Stimulated activated naive CD8-positive, alpha-beta T cell treated with anti-CD3 and anti-CD28 coated beads, Interleukin-15, Interleukin-2, amounts not matched to agents 100 ng/mL and 50 ng/mL, for 24 hours (primary cell): ENCODE measurements around the gene YWHAB.

Experiments used
- H3K27ac Mint-ChIP-seq: one replicate; pipeline ENCODE4 v1.8.0; 2021; ENCODE audit warnings: mild to moderate bottlenecking, mixed read lengths
- H3K27me3 Mint-ChIP-seq: one replicate; pipeline ENCODE4 v1.8.0; 2021; ENCODE audit warnings: mixed read lengths
- H3K36me3 Mint-ChIP-seq: one replicate; pipeline ENCODE4 v1.8.0; 2021; ENCODE audit warnings: low read depth, mixed read lengths
- H3K4me1 Mint-ChIP-seq: one replicate; pipeline ENCODE4 v1.8.0; 2021; ENCODE audit warnings: low read depth, mixed read lengths
- H3K4me3 Mint-ChIP-seq: one replicate; pipeline ENCODE4 v1.8.0; 2021; ENCODE audit warnings: mild to moderate bottlenecking, mixed read lengths
- H3K9me3 Mint-ChIP-seq: one replicate; pipeline ENCODE4 v1.8.0; 2021; ENCODE audit warnings: mixed read lengths

The YWHAB gene

DNA sequence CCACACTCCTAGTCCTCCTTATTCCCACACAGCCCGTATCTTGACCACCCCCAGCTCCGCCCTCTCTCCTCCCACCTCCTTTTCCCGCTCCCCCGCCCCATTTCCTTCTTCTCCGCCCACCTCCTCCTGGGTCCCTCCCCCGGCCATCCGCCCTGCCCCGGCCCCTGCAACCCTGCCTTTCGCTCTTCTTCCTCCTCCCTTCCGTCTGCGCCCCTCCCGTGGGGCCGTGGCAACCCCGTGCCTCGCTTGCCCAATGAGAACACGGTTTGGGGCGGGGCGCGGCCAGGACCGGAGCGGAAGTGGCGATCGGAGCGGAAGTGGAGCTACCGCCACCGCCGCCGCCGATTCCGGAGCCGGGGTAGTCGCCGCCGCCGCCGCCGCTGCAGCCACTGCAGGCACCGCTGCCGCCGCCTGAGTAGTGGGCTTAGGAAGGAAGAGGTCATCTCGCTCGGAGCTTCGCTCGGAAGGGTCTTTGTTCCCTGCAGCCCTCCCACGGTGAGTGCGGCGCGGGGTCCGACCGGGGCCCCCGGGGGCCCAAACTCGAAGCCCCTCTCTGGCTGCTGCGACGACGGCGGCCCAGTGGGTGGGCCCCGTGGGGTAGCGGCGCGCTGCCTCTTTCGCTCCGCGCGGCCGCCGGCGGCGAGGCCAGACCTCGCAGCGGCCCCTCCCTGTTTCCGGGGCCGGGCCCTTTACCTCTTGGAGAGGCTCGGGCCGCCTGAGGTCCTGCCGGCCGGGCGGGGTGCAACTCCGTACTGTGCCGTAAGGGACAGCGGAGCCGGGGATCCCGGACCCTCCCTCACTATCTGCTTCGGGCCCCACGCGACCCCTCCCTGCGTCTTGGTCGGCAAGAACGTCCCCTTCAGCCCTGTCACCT lies at the start of gene YWHAB:
Gene YWHAB, plus strand, starts transcription at position 314 of the 874 bp plus-strand sequence. CDS start 15,829 bp downstream, outside the sequence.
- Mint-ChIP-seq H3K36me3 (peaks cover 25% of the 10 kb centered on the region), H3K4me1 (peaks cover 48% of the 10 kb centered on the region), H3K9me3 (no peaks in the 10 kb centered on the region), H3K27ac (peak within 1 kb of the TSS; percentile 93), H3K4me3 (peak within 1 kb of the TSS; percentile 96), H3K27me3 (no peaks in the 10 kb centered on the region)

DNA sequence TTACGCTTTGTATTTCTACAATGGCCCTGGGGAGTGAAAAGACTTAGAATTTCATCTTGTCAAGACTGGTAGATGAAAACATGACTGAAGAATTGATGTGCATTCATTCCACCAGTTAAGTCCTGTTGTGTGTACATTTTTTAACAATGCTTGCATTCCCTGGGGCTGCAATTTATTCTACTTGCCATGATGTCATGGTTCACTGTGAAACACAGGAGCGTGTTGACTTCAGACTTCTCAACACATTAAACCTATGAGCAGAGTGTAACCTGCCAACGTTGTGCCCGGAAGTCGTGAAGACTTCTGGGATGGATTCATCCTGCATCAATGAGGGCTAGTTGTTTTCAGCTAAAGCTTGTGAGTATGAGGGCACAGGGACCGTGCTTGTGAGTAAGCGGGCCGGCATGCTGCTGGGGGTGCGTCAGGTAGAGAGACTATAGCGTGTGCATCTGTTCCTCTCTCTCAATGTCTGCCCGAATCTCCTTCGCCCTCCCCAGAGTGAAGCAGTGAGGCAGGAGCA lies 48.8 kb upstream of the YWHAB start:
- Mint-ChIP-seq H3K9me3 (peaks cover 3% of the 10 kb centered on the region), H3K27ac (no peak overlapping the region), H3K4me1 (peaks cover 7% of the 10 kb centered on the region), H3K36me3 (no peaks in the 10 kb centered on the region), H3K4me3 (no peak overlapping the region), H3K27me3 (peaks cover 13% of the 10 kb centered on the region)

DNA sequence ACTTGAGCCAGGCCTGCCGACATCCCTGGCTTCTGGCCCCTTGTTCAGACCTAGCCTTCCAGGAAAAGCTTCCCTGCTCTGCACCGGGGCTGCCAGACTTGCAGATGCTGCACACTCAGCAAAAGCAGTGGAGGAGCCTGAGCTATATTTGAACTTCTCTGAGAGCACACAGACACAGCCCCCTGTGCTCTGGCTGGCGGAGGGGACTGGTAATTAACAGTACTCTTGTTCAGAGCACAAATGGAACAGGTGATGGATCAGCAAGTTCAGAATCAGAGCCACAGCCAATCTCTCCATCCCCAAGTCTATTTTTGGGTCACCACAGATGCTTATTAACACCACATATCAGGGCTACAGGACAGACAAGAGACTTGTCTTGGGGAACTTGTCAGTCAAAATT lies 47.6 kb upstream of the YWHAB start:
- Mint-ChIP-seq H3K27me3 (peaks cover 12% of the 10 kb centered on the region), H3K27ac (no peak overlapping the region), H3K4me1 (peaks cover 7% of the 10 kb centered on the region), H3K9me3 (peaks cover 3% of the 10 kb centered on the region), H3K4me3 (no peak overlapping the region), H3K36me3 (no peaks in the 10 kb centered on the region)

DNA sequence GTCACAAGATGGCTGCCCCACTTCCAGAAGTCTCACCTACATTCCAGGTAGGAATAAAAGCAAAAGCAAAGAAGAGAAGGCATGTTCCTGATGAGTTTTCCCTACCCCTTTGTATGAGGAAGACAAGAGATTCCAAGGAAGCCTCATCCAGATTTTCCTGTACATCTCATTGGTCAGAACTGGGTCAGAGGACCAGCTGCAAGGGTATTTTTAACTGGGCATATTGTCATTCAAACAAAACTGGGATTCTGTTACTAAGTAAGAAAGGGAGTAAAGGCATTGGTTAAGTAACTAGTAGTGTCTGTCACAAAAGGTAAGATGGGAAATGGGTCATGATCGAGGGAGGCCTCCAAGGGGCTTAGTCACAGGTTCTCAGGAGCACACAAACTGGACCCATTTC lies 47.0 kb upstream of the YWHAB start:
- Mint-ChIP-seq H3K27me3 (peaks cover 15% of the 10 kb centered on the region), H3K4me3 (no peak overlapping the region), H3K4me1 (peaks cover 7% of the 10 kb centered on the region), H3K9me3 (peaks cover 3% of the 10 kb centered on the region), H3K36me3 (no peaks in the 10 kb centered on the region), H3K27ac (no peak overlapping the region)

DNA sequence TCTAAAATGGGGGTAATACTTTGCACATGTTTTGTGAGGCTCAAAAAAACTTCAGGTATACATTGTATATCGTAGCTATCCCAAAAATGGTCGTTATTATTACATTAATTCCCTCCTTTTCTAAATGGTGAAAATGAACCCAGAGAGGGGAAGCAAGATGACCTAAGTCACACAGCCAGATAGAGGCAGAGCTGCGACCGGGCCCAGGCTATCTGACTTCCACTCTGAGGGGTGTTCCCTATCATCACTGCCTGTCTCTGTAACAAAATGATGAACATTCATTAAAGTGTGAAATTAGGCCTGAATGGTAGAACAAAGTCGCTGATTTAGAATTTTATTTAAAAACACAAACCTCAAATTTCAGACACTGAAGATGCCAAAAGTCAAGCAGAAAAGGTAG lies 46.0 kb upstream of the YWHAB start:
- Mint-ChIP-seq H3K4me3 (no peak overlapping the region), H3K36me3 (no peaks in the 10 kb centered on the region), H3K27me3 (peaks cover 15% of the 10 kb centered on the region), H3K9me3 (peaks cover 3% of the 10 kb centered on the region), H3K27ac (no peak overlapping the region), H3K4me1 (peaks cover 6% of the 10 kb centered on the region)

DNA sequence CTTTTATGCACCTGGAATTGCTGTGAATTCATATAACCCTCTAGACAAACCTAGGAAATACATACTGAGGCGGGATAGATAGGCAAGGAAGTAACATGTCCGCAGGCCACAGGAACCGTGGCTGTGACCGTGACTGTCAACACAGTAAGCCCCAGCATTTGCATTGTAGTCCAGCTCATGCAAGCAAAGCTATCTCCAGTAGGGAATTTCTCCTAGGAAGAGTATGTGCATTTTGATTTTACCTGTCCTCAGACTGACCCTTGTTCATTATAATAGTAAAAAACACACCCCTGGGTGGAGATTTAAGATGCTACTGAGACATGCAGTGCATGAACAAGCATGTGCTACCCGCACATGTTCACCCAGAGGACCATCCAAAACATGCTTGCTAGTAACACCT lies 44.7 kb upstream of the YWHAB start:
- H3K4me1 Mint-ChIP-seq = no peaks in the 10 kb centered on the region
- H3K9me3 Mint-ChIP-seq = peaks cover 3% of the 10 kb centered on the region
- H3K36me3 Mint-ChIP-seq = no peaks in the 10 kb centered on the region
- H3K27me3 Mint-ChIP-seq = peaks cover 15% of the 10 kb centered on the region
- no peak overlapping the region for H3K4me3 Mint-ChIP-seq
- no peak overlapping the region for H3K27ac Mint-ChIP-seq

DNA sequence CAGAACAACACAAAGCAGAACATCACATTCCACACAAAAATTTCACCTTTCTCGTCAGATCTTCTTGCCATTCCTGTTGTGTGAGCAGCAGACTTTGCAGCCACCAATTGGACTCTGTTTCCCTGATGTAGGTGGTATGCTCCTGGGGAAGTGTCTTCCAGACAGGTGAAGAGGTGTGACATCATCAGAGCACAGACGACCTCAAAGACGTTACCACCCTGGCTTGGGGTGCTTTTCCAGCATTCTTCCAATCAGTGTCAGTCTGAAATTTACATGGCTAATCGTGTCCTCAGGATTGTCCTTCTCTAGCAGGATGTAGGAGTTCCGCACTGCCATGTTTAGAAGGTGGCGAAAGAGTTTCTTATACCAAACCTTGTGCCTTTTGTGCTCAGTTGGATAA lies 43.5 kb upstream of the YWHAB start:
- no peaks in the 10 kb centered on the region for H3K4me1 Mint-ChIP-seq
- H3K36me3 Mint-ChIP-seq = no peaks in the 10 kb centered on the region
- H3K27ac Mint-ChIP-seq = no peak overlapping the region

DNA sequence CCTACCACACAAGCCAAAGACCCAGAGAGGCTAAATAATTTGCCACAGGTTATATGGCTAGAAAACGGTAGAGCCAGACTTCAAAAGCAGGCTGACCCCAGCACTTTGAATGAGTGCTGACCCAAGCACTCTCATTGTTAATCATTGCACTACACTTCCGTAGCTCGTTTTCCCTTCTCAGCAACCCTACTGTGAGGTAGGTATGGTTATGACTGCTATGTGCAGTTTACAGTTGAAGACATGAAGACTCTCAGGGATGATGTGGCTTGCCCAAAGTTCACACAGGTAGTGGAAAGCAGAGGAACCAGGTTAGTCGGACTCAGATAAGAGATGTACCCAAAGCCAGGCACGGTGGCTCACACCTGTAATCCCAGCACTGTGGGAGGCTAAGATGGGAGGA lies 41.6 kb upstream of the YWHAB start:
- Mint-ChIP-seq H3K9me3 (peaks cover 3% of the 10 kb centered on the region), H3K4me1 (no peaks in the 10 kb centered on the region), H3K36me3 (no peaks in the 10 kb centered on the region), H3K27ac (no peak overlapping the region), H3K4me3 (no peak overlapping the region), H3K27me3 (peaks cover 15% of the 10 kb centered on the region)

More for the DNA sequence above, 43.5 kb upstream of the YWHAB start:
- Mint-ChIP-seq H3K27me3 (peaks cover 15% of the 10 kb centered on the region), H3K9me3 (peaks cover 3% of the 10 kb centered on the region), H3K4me3 (no peak overlapping the region)

DNA sequence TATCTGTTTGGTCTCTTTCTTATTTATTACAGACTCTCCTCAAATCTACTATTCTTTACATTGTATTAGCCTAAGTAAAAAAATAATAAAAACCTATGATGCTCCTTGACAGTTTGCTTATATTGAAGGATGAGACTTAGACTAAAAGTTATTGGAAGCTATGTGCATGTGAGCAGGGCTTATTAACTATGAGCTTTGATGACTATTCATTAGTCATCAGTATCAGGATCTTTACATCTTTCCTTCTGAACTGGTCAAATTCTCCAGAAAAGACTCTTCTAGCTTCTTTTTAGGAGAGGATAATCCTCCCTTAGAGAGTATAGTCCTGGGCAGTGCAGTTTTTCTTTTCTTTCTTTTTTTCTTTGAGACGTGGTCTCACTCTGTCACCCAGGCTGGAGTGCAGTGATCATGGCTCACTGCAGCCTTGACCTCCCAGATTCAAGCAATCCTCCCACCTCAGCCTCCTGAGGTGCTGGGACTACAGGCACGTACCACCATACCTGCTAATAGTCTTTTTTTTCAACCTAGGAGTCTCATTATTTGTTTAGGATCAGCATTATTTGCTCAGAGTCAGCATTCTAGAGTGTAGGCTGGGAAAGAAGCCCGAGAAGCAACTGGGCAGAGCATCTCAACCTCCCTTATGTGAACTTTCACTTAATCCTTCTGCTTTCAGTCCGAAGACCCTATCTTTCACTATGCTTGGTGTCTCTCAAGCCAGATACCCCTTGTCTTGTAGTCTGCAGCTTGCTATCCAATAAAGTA lies 37.1 kb upstream of the YWHAB start:
- Mint-ChIP-seq H3K27me3 (no peaks in the 10 kb centered on the region), H3K4me1 (no peaks in the 10 kb centered on the region), H3K9me3 (no peaks in the 10 kb centered on the region), H3K36me3 (no peaks in the 10 kb centered on the region), H3K27ac (no peak overlapping the region), H3K4me3 (no peak overlapping the region)

DNA sequence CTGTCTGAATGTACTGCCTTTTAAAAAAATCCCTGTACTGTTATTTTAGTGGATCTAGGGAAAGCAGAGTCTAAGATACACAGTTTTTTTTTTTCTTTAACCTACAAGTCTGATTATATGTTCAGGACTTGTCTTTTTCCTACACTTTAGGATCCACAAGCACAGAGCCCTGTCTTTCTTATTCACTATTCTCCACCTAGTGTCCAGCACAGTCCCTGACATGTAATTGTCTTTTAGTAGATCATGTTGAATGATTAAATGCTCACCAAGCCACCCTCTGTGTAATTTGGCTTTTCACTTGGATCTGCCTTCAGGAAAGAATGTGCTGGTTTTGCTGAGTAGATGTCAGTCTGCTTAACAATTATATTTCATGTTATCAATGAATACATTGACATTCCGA lies 35.8 kb upstream of the YWHAB start:
- Mint-ChIP-seq H3K4me1 (no peaks in the 10 kb centered on the region), H3K9me3 (no peaks in the 10 kb centered on the region), H3K27me3 (no peaks in the 10 kb centered on the region), H3K27ac (no peak overlapping the region), H3K36me3 (no peaks in the 10 kb centered on the region), H3K4me3 (no peak overlapping the region)

DNA sequence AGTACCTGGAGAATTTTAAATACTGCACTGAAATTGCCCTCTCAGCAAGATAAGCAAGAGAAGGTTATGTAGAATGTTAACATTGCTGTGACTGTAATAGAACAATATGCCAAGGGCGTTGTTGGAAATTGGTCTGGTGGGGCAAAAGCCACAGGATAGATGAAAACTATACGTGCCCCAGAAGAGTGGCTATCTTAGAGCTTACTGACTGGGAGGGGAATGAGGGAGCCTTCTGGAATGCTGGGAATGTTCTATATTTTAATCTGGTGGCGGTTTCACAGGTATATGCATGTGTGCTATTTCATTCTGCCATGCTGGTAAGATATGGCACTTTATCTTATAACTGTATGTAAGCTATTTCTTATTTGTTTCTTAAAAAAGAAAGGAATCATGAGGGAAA lies 35.2 kb upstream of the YWHAB start:
- H3K4me1 Mint-ChIP-seq = no peaks in the 10 kb centered on the region
- H3K4me3 Mint-ChIP-seq = no peak overlapping the region
- no peaks in the 10 kb centered on the region for H3K9me3 Mint-ChIP-seq
- H3K36me3 Mint-ChIP-seq = no peaks in the 10 kb centered on the region
- H3K27ac Mint-ChIP-seq = no peak overlapping the region
- peaks cover 3% of the 10 kb centered on the region for H3K27me3 Mint-ChIP-seq

DNA sequence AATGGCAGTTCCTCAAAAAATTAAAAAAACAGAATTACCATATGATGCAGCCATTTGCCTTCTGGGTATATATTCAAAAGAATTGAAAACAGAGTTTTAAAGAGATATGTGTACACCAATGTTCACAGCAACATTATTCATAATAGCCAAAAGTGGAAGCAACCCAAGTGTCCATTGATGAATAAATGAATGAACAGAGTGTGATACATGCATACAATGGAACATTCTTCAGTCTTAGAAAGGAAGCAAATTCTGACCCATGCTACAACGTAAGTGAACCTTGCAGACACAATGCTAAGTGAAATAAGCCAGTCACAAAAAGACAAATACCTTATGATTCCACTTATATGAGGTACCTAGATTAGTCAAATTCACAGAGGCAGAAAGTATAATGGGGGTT lies 34.7 kb upstream of the YWHAB start:
- H3K4me3 Mint-ChIP-seq = no peak overlapping the region
- no peaks in the 10 kb centered on the region for H3K36me3 Mint-ChIP-seq
- H3K4me1 Mint-ChIP-seq = no peaks in the 10 kb centered on the region
- no peaks in the 10 kb centered on the region for H3K9me3 Mint-ChIP-seq
- peaks cover 4% of the 10 kb centered on the region for H3K27me3 Mint-ChIP-seq
- H3K27ac Mint-ChIP-seq = no peak overlapping the region

DNA sequence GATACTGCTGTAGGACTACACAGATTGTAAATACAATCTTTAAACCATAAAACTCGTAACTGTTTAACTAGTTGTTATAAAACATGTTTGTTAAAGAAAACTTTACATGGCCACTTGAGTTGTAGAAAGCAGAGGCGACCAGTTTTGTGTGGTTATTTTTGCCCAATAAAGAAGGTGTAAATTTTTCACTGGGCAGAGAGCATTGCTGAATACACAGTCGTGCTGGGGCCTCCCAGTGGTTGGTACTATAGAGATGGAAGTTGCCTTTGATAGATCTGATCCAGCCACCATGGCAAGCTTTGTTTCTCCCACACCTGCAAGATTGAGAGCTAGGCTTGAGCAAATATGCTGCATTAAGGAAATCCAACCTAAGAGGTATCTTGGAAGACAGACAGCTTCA lies 34.0 kb upstream of the YWHAB start:
- peaks cover 4% of the 10 kb centered on the region for H3K27me3 Mint-ChIP-seq
- H3K9me3 Mint-ChIP-seq = no peaks in the 10 kb centered on the region
- no peak overlapping the region for H3K27ac Mint-ChIP-seq
- H3K36me3 Mint-ChIP-seq = no peaks in the 10 kb centered on the region
- H3K4me1 Mint-ChIP-seq = no peaks in the 10 kb centered on the region
- no peak overlapping the region for H3K4me3 Mint-ChIP-seq

DNA sequence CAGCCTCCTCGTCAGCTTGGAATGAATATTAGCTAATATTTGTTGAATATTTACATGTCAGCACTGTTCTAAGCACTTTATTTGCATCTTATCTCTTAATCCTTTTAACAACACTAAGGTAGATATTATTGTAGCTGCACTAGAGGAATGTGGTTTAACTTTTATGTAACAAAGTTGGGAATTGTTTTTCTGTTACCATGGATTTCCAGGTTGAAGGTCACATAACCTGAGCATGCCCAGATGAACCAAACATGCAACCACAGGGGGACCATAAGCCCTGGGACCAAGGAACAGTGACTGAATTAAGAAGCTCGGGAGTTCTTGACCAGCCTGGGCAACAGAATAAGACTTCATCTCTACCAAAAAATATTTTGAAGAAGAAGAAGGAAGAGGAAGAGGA lies 29.1 kb upstream of the YWHAB start:
- Mint-ChIP-seq H3K9me3 (no peaks in the 10 kb centered on the region), H3K36me3 (no peaks in the 10 kb centered on the region), H3K4me3 (no peak overlapping the region), H3K27me3 (peaks cover 4% of the 10 kb centered on the region), H3K4me1 (peaks cover 2% of the 10 kb centered on the region), H3K27ac (no peak overlapping the region)

DNA sequence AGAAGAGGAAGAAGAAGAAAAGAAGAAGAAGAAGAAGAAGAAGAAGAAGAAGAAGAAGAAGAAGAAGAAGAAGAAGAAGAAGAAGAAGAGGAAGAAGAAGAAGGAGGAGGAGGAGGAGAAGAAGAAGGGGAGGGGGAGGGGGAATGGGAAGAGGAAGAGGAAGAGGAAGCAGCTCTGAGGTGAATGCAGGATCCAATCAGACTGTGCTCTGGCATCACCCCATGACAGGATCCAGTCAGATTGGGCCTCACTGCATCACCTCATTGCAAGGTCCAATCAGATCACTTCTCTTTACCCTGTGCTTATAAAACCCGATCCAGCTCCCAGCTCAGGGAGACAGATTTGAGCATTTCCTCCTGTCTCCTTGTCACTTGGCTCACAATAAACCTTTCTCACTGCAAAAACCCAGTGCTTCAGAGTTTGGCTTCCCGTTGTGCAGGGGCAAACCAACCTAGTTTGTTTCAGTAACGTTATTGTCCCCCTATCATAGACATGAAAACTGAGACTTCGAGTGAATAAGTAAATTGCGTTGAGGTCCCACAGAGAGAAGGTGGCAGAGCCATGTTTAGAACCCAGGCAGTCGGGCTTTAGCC lies 28.6 kb upstream of the YWHAB start:
- no peaks in the 10 kb centered on the region for H3K9me3 Mint-ChIP-seq
- no peak overlapping the region for H3K27ac Mint-ChIP-seq
- H3K36me3 Mint-ChIP-seq = no peaks in the 10 kb centered on the region
- H3K27me3 Mint-ChIP-seq = peaks cover 4% of the 10 kb centered on the region
- no peak overlapping the region for H3K4me3 Mint-ChIP-seq
- peaks cover 8% of the 10 kb centered on the region for H3K4me1 Mint-ChIP-seq
